Measurements from ENCODE around the gene BCL6B.
"Not testable (repeated sequence)": the region's sequence is repeated elsewhere in the genome, so short reads cannot be mapped to it uniquely, and the experiment has no call there.

The BCL6B gene

GRCh38 chr17:7034955-7035590, 12.2 kb downstream of the BCL6B start:
- no peak for DNase-seq

GRCh38 chr17:7035591-7036368, 12.9 kb downstream of the BCL6B start, which contains the start of gene SLC16A13:
Gene SLC16A13, plus strand, starts transcription at chr17:7036015. Its CDS starts 368 bp downstream, at chr17:7036383.
- DNase-seq: peak; percentile 97

GRCh38 chr17:7038025-7038862, 15.4 kb downstream of the BCL6B start:
- DNase-seq: no peak

DNA sequence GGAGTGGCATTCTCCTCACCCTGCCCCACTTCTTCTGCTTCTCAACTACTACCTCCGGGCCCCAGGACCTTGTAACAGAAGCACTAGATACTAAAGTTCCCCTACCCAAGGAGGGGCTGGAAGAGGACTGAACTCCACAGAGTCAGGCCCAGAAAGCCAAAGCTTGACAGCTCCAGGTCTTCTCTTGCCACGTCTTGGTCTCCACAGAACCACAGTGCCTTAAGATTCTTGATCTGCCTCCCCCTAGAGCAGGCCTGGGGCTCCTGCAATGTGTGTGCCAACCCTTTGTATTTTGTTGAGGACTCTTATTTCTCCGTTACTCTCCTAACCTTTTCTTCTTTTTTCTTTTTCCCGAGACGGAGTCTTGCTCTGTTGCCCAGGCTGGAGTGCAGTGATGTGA, 17.0 kb downstream of the BCL6B start:
- no peak for DNase-seq

DNA sequence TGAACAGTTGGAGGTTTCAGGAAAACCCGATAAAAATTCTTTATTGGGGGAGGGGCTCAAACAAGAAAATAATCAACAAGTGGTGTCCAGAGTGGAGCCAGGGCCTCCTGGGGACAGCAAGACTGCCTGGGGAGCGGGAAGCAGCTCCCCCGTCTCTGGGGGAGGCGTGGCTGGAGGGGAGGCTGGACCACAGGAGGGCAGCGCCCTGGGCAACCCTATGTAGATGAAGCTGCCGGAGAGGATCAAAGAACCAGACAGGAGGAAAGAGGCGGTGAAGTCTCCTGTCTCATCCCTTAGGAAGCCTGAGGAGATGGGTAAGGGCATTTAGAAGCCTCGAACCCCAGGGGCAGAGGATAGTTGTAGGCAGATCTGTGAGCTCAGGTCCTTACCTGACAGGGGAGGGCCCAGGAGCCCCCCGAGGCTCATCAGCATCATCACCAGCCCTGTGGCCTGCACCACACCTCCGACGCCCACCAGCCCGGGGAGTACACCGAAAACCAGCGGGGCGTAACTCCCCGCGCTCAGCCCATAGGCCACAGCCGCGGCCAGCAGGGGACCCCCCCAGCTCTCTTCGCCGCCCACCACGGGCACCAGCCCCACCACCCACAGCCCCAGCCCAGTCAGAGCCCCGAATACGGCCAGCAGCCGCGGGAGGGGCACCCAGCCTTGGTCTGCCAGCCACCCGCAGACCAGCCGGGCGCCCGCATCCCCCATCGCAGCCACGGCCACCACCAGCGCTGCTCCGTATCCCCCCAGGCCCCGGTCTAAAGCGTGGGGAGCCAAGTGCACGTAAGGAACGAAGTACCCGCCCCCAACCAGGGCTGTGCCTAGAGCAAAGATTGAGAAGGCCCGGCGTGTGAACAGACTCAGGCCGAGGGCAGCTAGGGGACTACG, 19.0 kb downstream of the BCL6B start:
- no peak for DNase-seq

- DNase-seq: no peak
These were observed 19.8 kb downstream of the BCL6B start for GRCh38 chr17:7042501-7043181.

DNA sequence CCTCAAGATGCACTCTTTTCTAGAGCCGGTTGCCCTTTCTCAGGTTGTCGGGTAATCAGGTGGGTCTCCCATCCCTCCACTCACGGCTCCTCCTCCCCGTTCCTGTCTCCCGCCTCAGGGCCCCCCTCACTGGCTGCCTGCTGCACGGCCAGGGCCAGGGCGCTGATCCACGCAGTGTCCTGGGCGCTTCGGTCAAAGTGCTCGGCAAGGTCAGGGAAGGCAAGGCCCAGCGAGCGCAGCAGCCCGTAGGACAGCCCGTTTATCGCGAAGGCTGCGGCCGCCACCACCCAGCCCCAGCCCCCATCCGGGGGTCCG, 20.3 kb downstream of the BCL6B start:
- DNase-seq: no peak

GRCh38 chr17:7043497-7044198, 20.8 kb downstream of the BCL6B start, which contains the start of gene SLC16A11:
Gene SLC16A11, minus strand, starts transcription at chr17:7044092. Its CDS starts 579 bp downstream, at chr17:7043513.
- no peak for DNase-seq

GRCh38 chr17:7045492-7046126, 22.8 kb downstream of the BCL6B start:
- DNase-seq: peak; percentile 88

- no peak for DNase-seq
These were observed 23.4 kb downstream of the BCL6B start for GRCh38 chr17:7046127-7046724.

GRCh38 chr17:7046725-7047397, 24.0 kb downstream of the BCL6B start:
- peak; percentile 94 for DNase-seq

GRCh38 chr17:7047566-7047965, 24.7 kb downstream of the BCL6B start:
- no peak for DNase-seq

DNA sequence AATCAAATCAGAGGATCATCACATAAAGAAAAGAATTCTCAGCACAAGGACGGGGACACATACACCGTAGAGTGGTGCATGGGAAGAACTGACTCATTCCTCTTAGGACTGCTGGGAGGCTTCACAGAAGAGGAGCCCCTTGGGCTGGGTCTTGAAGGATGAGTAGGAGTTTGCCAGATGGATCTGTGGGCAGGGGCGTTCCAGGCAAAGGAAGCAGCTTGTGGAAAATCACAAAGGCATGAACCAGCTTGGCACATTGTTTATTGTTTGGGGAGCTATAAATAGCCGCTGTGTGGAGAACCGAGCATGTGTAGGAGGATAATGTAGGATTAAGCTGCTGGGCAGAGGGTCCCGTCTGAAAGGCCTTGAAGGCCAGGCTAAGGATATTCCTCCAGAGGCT, 26.1 kb downstream of the BCL6B start:
- DNase-seq: no peak

DNA sequence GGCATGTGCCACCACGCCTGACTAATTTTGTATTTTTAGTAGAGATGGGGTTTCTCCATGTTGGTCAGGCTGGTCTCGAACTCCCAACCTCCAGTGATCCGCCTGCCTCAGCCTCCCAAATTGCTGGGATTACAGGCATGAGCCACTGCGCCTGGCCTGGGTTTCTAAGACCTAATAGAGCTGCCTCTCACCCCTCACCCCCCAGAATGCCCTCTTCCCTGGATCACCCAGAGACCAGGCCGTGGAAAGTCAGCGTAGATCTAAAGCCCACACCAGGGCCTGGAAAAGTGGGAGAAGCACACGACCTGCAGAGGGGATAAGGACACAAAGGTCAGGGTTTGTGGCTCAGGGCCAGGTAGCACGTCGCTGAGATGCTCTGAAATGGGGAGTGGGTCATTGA, 27.7 kb downstream of the BCL6B start:
- not testable (repeated sequence) for DNase-seq

GRCh38 chr17:7056386-7056785, 33.5 kb downstream of the BCL6B start:
- DNase-seq: no peak

GRCh38 chr17:7058831-7059447, 36.1 kb downstream of the BCL6B start:
- no peak for DNase-seq

DNA sequence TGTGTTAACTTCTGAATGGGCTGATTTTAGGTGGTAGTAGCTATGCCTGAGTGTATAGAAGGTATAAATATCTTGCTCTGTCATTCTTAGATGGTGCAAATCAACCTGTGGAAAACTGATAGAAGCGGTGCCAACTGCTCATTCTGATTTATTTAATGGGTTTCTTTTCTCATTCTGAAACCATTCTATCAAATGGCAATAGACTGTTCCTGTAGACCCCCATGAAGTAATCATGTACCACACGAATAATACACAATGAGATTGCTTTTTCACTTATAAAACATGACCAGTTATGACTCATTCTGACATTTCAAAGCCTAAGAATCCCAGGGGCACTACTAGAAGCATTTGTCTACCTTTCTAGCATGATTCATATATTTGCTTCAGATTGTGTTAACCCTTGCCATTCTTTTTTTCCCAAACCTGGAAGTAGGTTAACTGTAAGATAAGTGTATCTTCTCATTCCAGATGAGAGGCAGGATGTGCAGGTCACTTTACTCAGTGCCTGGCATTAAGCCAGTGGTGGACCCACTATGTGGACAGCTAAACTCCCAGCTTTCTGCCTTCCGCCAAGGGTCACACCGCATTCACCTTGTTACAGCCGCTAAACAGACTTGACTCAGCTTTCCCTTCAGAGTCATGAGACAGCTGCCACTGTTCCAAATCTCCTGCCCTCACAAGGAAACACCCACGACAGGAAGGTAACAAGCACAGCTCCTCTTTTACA, 37.5 kb downstream of the BCL6B start:
- DNase-seq: peak; percentile 19

GRCh38 chr17:7063518-7064094, 40.8 kb downstream of the BCL6B start:
- DNase-seq: no peak

All from OCI-M1 (cell line).